IPS DF 4.7 (cell line): ENCODE data around the gene BAK1.

Source experiments
- DNase-seq: peaks from one replicate; pipeline ENCODE4 v3.0.0-alpha.2; 2013; ENCODE audit warnings: low spot score; ENCODE audit errors: extremely low read depth

The BAK1 gene

DNA sequence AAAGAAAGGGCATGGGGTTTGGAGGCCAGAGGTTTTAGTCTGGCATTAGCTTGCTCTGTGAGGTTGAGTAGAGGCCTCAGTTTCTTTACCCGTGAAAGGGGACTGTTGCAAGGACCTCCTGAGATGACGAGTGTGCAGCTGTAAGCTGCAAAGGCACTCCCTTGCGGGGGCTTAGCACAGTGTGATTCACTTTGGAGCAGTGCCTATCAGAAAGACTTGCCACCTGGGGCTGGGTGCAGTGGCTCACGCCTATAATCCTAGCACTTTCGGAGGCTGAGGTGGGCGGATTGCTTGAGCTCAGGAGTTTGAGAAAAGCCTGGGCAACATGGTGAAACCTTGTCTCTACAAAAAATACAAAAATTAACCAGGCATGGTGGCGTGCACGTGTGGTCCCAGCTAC lies 7.5 kb upstream of the BAK1 start:
- DNase-seq = no peak

DNA sequence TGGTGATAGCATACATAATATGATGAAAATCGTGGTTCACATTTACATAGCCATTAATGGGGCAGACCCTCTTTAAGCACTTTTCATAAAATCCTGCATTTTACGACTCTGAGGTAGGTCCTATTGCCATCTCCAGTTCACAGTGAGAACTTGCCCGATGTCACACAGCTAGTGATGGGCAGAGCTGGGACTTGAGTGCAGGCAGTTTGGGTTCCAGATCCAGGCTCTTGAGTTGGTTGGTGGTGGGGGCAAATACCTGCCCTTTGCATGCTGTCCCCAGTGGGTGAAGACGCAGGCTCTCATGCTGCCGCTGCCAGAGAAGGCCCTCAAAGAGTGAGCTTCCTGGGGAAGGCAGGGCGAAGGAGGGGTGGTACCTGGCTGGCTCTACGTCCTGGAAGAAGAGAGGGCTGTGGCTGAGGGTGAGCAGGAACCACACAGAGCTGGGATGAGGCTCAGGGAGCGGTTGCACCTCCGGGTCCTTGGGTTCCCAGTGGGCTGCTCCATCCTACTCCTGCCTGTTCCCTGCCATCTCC lies 6.1 kb upstream of the BAK1 start:
- no peak for DNase-seq

DNA sequence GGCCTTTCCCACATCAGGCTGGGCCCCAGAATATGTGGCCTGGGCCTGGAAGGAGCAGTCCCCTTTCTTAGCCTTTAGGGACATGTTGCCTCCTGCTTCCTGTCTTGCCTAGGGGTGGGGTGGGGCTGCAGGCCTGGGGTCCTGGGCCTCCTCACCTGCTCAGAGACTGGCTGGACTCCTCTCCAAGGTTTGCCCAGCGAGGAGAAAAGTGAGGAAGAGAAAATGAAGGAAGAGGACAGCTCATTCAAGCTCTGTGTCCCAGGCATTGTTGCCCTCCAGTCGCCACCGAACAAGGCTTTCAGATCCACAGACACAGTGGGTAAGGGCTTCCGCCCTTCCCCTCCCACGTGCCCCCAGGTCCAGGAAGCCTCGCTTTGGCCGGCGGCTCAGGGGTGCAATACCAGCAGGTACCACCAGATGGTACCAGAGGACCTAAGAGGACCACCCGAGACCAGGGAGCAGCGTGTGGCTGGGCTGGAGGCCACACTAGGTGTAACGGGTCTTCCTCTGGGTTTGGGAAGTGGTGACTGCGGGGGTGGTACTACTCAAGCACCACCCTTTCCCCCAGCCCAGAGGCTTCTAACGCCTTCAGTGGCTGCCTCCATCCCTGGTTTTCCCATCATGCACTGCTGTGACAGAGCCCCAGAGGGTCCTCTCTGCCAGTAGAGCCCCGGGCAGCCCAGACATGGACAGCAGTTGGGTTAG lies 5.5 kb upstream of the BAK1 start:
- no peak for DNase-seq

DNA sequence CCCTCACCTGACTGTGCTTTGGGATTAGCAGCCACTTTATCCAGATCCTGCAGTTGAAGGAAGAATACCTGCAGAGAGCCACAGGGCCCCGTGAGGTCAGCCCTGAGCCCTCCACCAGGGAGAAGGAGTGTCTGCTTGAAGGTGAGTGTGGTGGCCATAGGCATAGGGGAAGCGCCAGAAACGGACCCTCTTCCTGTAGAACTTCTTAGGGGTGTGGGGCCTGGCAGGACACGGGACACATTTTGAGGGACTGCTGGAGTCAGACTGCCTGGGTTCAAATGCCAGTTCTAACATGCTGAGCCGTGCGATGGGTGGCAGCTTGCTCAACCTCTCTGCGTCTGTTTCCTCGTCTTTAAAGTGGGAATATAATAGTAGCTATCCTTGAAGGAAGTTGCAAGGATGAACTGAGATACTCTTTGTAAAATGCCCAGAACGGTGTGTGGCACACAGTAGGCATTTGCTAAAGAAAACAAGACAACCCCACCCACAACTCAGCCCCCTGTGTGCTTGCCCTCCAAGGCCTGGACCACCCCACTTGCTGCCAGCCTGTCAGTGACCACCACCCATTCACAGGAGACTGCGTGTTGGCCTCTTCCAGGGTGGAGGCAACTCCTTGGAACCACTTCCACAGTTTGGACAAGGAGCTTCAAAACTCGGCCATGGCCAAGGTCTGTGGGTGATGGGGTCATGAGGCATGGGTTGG lies 4.8 kb upstream of the BAK1 start:
- no peak for DNase-seq

DNA sequence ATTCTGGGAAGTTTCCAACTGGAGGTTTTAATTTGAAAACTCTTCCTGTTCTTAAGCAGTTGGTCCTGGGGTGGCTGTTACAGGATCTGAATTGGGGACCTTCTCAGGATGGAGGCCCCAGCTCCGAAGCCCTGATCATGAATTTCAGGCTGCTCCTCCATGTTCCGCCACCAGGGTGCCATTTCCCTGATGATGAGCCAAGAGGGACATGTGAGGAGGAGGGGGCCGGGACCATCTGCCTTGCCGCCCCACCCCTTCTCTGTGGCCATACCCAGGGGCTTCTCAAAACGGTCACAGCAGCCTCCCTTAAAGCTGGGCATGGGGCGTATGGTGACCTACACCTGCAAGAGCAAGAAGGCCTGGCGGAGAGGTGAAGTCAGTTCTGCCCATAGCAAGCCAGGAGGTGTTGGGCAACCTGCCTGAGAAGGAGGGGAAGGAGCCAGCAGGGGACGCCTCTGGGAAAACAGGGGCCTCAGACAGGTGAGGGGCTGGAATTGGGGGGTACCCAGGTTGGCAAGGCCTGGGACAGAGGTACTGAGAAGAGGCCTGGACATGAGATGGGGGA lies 3.6 kb upstream of the BAK1 start:
- no peak for DNase-seq

DNA sequence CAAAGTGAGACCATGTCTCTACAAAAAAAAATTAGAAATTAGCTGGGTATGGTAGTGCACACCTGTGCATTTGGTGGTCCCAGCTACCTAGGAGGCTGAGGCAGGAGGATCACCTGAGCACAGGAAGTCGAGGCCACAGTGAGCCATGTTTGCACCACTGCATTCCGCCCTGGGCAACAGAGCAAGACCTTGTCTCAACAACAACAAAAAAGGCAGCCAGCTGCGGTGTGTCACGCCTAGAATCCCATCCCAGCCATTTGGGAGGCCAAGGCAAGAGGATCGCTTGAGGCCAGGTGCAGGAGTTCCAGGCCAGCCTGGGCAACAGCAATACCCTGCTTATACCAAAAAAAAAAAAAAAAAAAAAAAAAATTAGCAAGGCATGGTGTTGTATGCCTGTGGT lies 1.1 kb upstream of the BAK1 start:
- no peak for DNase-seq

DNA sequence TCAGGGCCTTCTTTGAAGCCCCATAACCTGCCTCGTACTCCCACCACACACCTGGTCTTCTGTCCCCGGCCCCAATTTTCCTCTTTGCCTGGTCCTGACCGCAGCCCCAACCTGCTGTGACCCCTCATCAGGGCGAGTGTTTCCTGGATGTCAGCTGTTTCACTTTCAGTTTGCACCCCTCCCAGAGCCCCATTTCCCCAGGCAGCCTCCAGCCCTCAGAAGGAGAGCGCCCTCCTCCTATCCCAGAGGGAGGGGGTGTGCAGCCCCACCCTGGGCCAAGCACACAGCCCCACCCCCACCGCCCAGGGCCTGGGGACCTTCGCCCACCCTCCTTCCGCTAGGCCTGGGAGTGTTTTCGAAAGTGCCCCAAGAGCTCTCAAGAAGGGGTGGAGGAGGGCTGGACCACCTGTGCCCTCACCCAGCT lies 1.5 kb downstream of the BAK1 start:
- no peak for DNase-seq

DNA sequence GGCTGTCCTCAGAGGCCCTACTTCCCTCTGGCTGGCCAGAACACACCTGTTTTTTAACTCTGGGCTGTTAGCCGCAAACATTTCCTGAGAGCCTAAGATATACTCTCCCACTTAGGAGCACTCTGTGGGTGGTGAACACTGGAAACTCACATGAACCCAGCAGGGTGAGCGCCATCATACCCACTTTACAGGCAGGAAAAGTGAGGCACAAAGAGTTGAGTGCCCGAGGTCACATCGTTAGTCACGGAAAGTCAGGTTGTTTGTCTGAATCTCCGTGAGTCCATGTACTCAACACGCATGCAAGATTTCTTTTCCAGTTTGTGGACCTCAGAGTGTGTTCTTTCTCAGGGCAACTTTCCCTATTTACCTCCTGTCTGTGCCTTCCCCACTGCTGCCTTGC lies 1.9 kb downstream of the BAK1 start:
- DNase-seq = no peak

DNA sequence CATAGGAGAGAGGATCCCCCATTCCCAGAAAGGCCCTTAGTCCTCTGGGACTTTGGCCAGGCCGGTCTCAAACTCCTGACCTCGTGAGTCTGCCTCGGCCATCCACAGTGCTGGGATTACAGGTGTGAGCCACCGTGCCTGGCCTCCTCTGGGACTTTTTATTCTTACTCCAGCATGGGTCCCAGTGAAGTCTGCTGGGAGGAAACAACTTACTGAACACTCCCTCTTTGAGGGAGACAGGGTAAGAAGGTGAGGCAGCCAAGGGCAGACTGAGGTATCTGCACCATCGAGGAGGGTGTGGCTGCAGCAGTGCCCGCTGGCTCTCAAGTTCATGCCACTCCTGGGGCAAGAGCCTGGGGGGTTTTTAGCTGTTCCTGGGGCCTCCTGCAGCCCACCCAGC lies 2.4 kb downstream of the BAK1 start:
- no peak for DNase-seq

DNA sequence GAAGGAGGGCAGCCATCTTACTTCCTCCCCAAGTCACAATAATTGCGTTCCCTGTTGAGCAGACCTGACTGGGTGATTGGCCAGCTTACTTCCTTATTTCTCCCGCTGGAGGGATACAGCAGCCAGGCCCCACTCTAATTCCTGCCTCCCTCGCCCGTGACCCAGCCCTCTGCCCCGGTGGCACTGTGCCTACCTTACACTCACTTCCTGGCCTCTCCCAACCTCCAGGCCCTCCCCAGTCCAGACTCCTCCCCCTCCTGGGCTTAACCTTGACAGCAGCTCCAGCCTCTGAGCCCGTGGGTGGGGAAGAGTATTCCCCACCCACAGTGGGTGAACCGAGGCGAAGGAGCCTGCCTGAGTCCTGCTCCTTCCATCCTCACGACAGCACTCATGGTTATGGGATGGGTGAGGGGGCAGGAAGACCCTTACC lies 3.0 kb downstream of the BAK1 start:
- no peak for DNase-seq

DNA sequence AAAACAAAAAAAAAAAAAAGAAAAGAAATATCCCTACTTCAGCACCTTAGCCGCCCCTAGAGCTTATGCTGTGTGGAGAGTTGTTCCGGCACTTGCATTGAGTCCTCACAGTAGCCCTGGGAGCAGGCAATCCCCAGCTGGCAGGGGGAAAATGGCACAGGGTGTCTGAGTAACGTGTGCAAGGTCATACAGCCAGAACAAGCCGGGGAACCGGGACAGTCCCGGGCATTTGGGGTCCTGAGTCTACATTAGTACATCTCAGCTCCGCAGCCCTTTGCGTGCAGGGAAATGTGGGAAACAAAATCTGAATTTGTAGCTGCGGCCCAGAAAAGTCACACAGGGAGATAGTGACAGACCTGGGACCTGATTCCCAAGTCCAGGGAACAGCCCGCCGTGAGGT lies 3.4 kb downstream of the BAK1 start:
- DNase-seq = no peak

DNA sequence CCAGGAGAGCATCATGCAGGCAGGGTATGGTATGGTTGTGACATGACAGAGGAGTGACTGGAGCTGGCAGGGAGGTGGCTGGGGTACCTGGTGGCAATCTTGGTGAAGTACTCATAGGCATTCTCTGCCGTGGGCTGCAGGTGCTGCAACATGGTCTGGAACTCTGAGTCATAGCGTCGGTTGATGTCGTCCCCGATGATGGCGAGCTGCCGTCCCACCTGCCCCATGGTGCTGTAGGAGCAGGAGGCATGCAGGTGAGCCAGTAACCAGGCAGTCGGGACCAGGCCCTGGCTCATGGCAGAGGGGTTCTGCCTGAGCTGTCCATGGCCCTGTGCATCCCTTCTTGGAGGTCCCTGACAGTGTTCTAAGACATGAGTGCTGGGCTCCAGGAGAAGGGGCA lies 4.9 kb downstream of the BAK1 start:
- no peak for DNase-seq

DNA sequence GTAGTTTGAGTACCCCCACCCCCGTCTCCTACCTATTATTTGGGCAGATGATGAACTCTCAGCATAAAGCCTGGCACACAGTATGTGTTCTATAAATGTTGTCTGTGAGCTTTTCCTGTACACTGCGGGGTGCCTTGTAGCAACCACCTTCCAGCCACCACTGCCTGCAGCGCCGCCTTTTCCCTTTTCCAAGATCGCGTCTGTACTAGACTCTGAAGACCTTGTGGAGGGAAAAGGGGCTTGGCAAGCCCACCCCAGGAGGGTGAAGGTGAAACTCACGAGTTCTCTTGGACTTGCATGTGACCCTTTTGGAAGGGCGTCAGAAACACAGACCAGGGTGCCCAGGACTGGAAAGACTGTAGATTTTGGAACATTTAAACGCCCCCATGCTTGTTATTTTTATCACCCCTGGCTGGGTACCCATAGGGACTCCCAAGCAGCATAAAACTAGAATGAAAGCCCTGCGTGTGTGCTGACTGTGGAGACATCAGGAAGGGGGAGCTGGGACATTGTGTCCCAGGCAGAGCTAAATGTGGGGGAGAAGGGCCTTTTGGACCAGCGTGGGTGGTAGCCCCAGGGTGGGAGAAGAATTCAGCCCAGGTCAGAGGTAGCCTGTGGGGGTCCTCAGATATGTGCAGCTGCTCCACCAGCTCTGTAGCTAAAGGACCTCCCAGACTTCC lies 8.3 kb downstream of the BAK1 start:
- DNase-seq = no peak

DNA sequence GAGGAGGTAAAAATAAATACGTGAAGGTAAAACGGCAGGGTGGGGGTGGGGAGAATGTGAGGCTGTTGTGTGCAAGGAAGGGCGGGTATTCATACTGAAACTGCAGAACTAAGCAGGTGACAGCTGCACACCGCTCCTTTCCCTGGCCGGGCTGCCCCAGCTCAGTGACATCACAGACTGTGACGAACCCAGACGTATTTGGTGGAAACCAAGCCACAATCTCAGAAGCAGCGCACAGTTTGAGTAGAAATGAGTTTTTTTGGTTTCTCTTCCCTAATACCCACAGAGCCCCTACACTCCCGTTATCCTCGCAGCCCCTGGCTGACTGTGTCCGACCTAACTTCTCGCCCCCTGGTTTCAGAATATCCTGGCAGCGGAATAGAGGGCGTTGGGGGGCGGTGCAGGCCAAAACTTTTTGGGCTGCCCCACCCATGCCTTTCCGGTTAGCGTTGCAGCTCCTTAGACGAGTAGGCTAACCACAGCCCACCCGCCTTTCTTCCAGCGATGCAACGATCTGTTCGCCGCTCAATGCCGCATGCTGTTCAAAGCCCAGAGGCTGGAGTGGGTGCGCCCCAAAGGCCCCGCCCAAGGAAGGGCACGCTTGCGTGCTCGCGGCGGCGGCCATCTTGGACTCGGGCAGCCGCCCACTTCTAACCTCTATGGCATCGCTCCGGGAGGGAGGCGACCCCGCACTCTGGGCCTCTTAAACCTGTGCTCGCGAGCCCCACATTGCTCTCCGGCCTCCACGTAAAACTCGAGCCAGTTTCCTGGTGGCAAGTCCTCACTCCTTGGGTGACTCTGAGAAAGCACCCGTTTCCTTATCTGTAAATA lies 9.1 kb downstream of the BAK1 start:
- no peak for DNase-seq

DNA sequence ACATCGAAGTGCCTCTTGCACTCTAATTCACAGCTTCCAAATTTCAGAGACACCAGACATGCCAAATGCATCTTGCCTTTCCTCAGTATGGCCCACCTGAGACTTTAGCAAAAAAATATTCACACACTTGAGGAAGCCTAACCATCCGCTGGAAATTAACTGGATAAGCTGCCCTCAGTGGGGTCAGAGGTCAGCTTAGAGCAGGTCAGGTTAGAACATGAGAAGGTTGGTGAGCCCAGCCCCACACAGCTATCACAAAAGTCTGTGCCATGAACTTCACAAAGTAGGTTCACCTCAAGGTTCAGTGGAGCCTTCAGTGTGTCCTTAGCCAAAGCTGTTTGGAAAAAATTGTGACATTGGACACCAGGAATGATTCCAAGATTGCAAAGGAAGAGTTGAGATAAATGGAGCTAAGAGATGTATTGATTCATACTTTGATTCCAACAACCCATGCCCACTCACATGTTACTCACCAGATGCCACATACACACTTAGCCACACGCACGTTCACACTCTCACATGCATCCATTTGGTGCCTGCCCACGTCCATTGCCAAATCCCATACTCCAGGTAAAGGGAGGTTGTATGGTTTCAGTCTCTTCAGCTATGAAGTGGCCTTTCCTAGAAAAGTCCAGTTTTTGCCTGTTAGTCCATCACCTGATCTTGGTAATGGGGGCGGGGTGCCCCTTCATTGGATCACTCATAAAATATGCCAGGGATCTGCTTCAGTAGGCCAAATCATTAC lies 11.1 kb downstream of the BAK1 start:
- no peak for DNase-seq

DNA sequence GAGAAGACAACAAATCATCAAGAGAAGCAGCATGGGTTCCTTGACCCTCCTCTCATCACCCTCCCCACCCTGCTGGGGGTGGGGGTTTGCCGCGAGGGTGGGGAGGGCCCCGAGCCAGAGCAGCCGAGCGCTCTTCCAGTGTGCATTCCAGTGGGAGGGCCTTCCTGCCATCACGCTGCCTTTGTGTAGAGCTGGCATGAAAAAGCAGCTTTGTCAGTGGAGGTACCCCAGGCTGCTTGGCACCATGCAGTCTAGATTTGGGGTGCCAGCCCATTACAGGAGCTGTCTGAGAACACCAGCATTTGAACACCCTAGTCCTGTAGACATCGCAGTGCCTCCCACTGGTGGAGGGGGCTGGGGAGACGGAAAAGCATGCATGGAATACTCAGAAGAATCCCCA lies 12.2 kb downstream of the BAK1 start:
- no peak for DNase-seq

DNA sequence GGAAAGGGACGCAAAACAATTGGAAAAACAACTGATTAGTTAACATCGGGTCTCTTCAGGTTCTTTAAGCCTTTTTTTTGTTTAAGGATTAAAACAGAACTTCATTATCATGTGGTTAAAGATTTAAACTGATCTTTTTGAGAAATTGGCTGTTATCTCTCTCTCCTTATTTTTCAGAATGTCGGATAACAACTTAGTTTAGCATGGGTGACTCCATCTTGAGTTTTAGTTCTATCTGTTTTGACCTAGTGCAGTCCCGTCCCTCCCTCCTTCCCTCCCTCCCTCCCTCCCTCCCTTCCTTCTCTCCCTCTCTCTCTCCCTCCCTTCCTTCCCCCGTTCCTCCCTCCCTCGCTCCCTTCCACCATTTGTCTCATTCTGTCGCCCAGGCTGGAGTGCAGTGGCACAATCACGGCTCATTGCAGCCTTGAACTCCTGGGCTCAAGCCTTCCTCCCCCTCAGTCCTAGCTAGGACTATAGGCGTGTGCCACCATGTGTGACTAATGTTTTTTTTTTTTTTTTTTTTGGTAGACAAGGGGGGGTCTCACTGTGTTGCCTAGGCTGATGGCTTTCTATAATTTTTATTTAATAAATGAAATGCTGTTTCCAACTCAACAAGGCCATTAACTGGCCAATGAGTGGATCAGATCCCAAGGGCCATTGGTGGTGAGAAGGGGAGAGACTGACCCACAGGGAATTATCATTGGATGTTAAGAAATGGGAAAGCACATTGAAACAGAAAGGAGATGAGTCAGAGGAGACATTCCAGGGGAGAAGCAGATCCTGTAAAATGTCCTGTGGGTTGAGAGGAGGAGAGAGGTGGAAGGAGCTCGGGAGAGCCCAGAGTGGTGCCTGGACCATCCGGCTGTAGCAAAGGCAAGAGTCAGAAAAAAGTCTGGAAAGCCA lies 13.6 kb downstream of the BAK1 start:
- DNase-seq = no peak

DNA sequence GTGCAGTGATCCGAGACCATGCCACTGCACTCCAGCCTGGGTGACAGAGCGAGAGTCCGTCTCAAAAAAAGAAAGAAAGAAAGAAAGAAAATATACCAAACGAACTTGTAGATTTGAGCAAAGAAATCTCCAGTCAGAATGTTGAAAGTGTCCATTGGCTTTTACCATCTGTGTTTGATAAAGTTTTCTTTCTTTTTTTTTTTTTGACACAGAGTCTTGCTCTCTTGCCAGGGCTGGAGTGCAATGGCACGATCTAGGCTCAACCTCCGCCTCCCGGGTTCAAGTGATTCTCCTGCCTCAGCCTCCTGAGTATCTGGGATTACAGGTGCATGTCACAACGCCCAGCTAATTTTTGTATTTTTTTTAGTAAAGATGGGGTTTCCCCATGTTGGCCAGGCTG lies 21.3 kb downstream of the BAK1 start:
- no peak for DNase-seq

DNA sequence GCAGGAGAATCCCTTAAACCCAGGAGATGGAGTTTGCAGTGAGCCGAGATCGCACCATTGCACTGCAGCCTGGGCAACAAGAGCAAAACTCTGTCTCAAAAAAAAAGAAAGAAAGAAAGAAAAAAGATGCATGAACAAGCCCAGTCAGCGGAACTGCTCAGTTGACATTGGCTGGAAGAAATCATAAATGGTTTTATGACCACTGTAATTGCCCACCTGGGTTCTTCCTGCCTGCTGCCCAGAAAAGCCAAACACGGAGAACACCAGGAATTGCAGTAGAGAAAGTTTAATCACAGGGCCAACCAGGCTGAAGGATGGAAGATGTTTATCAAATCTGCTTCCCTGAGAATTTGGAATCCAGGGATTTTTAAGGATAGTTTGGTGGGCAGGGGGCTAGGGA lies 22.7 kb downstream of the BAK1 start:
- no peak for DNase-seq
